GM12892 (cell line): Measurements from ENCODE around the gene ELMO3.

ENCODE experiments used
- POLR2A ChIP-seq: IDR thresholded peaks from 2 replicates; pipeline ENCODE4 v1.6.1; 2011; ENCODE audit warnings: low read depth, low read length, control low read depth
- POLR2AphosphoS5 ChIP-seq: IDR thresholded peaks from 2 replicates; pipeline ENCODE4 v1.6.1; 2011; ENCODE audit warnings: low read depth, low read length, control low read depth

DNA sequence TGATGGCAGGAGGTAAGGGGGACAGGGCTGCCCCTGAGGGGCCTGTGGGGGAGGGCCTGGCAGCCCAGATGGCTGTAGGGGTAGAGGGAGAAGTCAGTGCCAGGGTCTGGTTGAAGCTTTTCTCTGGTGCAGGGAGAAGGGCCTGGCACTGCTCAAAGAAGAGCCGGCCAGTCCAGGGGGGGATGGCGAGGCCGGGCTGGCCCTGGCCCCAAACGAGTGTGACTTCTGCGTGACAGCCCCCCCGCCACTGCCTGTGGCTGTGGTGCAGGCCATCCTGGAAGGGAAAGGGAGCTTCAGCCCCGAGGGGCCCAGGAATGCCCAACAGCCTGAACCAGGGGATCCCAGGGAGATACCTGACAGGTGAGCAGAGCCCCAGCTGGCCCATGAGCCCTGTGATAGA is 31.3 kb upstream of the ELMO3 start:
- TF ChIP-seq POLR2A (no peak), POLR2AphosphoS5 (no peak)
